GM19397 (cell line): ENCODE measurements around the gene S100A8.
"Not testable (repeated sequence)": the region's sequence is repeated elsewhere in the genome, so short reads cannot be mapped to it uniquely, and the experiment has no call there.

Experiments
- ATAC-seq: cut with Tn5 transposase; IDR thresholded peaks from one replicate; pipeline ENCODE4 v1.9.1; 2021; ENCODE audit warnings: mild to moderate bottlenecking, moderate library complexity; ENCODE audit not compliant: unreplicated experiment

Gene S100A8

GRCh38 chr1:153390938-153391710 lies at the start of gene S100A8:
Gene S100A8, minus strand, starts transcription at chr1:153391073. Its CDS starts 538 bp downstream, at chr1:153390535.
- no peak for ATAC-seq

DNA sequence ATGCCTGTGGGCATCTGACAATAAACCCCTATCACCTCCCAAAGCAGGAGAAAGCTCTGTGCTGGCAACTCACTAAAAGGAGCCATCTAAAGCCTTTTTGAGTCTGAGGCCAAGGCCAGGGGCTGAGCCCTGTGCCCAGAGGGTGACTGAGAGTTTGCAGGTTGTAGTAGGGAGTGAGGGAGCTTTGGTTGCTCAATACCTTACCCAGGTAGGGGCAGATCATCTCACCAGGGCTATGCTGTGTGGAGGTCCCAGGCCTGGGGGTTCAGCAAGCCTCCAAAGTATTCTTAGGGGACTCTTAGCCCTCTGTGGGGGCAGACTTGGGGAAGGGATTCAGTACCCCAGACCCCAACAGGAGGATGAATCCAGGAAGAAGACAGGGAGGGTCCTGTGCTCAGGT lies 48.4 kb upstream of the S100A8 start:
- no peak for ATAC-seq

DNA sequence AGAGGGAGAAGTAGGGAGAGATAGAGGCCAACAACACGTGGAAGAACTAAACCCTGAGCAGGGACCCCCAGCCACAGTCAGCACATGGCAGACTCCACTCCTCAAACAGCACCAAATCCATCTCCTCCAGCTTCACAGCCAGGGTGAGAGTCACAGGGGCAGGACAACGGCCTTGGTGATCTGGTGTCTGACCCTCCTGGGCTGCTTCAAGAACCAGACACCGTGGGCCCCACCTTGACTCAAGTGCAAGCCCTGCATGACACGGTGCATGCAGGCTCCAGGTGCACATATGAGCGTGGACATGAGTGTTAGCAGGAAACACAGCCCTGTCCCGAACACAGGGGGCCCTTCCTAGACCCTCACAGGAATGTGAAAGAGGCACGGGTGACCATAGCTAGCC lies 47.7 kb upstream of the S100A8 start:
- no peak for ATAC-seq

- no peak for ATAC-seq
Observed at GRCh38 chr1:153437236-153437635, 46.4 kb upstream of the S100A8 start.

- no peak for ATAC-seq
Observed at GRCh38 chr1:153434746-153435455, 44.0 kb upstream of the S100A8 start.

DNA sequence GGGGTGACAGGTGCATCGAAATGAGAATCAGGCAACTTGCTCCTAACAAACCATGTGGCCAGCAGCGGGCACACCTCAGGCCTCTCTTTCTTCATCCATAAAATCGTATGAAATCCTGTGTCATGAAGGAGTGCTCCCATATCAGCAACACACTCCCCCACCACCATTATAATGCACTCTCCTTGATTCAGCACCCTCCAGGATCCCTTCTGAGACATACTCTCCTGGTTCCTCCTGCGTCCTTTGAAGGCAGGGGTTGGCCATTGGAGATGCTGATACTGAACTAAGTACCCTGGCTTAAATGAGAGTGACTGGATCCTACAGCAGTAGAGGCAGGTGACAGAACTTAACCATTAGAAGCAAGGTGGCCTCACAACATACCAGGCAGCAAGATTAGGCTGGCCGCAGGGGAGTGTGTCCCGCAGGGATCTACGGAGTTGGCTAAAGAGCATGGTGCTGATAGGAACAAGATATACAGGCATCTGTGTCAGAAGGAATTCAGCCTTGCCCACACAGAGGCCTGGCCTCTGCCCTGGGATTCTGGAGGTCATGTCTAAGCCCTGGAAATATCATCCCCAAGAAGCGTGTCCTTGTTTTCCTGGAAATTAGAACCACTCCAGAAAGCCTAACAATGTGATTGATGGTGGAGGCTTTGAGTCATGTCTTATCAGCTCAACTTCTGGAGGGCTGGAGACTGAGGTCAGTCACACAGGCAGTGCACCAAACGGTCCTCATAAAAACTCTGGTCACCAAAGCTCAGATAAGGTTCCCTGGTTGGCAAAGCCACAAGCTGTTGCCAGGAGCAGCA lies 42.2 kb upstream of the S100A8 start:
- no peak for ATAC-seq

- no peak for ATAC-seq
Observed at GRCh38 chr1:153431928-153432327, 41.1 kb upstream of the S100A8 start.

DNA sequence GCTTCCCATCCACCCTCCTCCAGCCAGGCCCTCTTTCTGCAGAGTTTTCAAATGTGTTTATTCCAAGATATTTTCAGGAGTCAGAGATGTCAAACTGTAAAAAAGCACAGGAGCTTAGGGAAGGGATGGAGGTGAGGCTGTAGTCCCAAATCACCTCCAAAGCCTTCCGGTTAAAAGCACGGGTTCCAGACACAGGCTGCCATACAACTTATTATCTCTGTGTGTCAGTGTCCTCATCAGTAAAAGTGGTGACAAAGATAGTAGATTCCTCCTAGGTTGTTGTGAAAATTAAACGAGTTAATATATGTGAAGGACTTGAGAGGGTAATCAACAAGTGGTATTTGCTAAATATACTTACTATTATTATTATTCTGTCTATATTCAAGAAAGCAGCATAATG lies 40.6 kb upstream of the S100A8 start:
- no peak for ATAC-seq

DNA sequence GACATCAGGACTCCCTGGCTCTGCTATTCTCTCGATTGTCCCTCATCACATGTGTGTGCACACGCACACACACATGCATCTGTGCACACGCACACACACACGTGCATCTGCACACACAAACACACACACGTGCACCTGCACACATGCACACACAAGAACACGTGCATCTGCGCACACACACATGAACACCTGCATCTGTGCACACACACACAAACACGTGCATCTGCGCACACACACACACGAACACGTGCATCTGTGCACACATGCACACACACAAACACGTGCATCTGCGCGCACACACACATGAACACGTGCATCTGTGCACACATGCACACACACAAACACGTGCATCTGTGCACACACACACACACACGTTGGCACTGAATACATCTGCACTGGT lies 40.1 kb upstream of the S100A8 start:
- no peak for ATAC-seq

- no peak for ATAC-seq
Observed at GRCh38 chr1:153430561-153430960, 39.7 kb upstream of the S100A8 start.

DNA sequence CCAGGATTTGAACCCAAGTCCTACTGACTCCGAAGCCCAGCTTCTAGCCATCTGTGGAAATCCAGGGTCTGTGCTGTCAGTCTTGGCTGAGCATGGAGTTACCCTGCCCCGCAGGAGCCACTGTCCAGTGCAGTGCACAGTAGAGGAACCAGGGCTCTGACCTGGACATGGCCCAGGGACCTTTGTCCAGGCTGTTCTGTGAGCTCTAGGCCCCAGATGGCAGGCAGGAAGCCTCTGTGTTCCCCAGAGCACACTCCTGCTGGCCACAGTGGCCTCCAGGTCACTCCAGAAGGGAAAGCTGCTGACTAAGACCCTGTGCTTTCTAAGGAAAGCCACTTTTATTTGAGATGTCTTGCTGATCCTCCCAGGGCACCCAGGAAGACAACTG lies 39.3 kb upstream of the S100A8 start:
- ATAC-seq = no peak

- ATAC-seq = no peak
Observed at GRCh38 chr1:153429266-153430165, 38.6 kb upstream of the S100A8 start.

DNA sequence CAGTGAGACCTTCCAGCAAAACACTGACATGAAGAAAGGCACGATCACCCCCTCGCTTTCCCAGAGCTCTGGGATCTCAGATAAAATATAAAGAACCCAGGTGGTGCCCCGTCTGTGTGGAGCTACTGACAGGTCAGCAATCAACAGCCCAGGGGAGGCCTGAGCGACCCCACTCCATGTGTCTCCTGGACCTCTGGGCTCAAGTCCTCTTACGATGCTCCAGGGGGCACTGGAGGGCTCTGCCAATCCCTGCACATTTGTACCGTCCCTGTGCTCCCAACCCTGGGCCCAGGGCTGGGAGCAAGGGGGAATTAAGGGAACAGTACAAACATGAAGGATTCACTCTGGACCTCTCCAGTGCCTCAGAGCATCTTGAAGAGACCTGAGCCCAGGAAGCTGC lies 37.9 kb upstream of the S100A8 start:
- no peak for ATAC-seq

DNA sequence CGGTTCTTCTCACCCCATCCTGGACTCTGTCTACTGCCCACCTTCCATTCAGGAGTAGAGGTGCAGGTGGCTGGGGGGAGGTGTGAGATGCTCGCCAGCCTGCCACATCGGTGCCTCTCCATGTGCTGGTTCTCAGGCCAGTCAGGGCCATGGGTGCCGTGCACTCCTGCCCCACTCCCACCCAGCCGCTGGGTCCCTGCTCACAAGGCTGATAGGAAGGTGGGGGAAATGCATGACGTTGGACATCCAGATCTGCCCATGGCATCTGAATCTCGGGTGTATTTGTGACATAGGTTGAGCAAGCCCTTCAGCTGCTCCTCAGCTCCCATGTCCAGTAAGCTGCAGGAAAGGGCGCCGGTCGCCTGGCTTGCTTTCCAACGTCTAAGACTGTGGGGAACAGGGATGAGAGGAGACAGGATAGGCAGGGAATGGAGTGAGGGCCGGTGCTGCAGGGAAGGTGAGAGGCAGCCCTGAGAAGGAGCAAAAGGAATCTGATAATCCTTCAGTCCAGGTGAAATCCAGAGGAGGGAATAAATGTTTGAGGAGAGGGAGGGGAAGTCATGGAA lies 37.3 kb upstream of the S100A8 start:
- ATAC-seq = no peak

DNA sequence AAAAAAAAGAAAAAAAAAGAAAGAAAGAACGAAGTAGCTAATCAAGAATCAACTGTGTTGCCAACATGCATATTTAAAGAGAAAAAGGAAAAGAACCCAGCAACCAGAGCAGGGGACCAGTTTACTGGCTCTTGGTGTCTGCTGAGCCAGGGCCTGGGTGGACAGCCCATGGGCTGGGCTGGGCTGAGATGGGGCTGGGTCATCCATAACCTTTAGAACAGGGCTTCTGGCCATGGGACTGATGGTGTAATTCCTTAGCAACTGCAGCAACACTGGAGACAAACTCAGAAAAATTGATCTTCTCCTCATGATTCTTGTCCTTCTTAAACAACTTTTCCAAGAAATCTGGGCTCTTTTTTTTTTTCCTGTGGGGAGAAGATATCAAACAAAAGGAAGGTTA lies 35.9 kb upstream of the S100A8 start:
- ATAC-seq = no peak

GRCh38 chr1:153422450-153423068 lies 31.7 kb upstream of the S100A8 start:
- ATAC-seq = no peak

DNA sequence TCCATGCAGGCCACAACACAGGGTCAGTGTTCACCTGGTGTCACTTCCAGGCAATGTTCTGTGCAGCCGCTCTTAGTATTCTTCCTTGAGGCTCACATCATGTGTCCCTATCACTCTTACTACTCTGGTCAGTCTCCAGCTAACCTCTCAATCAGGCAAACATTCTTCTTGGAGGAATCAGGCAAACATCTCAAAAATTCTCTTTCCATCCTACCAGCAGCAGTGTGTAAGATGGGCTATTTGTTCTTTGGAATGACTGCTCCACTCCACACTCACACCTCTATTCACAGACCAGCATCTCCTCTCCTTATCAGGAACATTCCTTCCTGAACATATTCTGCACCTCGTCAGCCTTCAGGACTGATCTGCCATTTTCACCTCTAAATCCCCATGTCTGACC lies 29.4 kb upstream of the S100A8 start:
- ATAC-seq = no peak

DNA sequence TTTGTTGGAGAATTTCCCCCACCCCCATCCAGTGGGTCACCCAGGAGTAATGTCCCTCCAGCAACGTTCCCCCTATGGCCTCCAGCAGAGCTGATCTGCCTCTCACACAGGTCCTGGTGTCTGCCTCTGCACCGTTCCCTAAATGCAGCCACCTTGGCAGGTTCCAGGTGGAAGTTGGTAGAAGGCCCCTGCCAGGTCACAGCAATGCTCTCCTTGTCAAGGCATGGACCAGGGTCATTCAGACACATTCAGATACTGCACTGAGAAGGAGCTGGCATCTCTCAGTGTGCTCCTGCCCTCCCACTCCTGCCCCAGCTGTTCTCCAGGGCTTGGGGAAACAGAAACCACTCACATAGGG lies 28.5 kb upstream of the S100A8 start:
- ATAC-seq = not testable (repeated sequence)

DNA sequence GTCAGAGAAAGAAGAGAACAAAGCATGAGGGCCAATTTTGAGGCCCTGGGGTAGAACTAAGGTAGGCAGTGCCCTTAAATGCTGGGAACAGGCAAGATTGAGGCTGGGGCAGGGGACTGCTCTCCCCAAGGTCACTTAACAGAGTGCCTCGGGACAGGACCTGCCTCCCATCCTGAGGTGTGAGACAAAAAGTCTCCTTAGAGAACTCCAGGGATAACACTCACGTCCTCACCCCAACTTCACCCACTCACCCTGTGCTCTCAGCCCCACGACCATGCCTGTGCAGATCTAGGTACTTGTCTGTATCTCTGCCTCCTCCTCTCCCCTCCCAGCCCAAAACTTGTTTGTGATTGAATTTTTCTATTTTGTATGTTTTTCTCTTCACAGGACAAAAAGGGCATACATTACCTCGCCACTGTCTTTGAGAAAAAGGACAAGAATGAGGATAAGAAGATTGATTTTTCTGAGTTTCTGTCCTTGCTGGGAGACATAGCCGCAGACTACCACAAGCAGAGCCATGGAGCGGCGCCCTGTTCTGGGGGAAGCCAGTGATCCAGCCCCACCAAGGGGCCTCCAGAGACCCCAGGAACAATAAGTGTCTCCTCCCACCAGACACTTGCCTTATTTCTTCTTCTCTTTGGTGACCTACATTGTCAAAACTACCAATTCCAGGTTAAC lies 28.0 kb upstream of the S100A8 start:
- not testable (repeated sequence) for ATAC-seq
